Parathyroid adenoma (tissue), 2 donors: ENCODE data around the gene SCN2A.

ENCODE experiments used
- H2AFZ ChIP-seq: fragments of 300-600 bp; sonication (generic); one replicate; pipeline ENCODE4 v1.7.0; 2017; ENCODE audit warnings: antibody characterized with exemption, mild to moderate bottlenecking
- H3K27ac ChIP-seq: fragments of 300-600 bp; sonication (generic); one replicate; pipeline ENCODE4 v1.7.0; 2017
- H3K27me3 ChIP-seq: fragments of 300-600 bp; sonication (generic); one replicate; pipeline ENCODE4 v1.7.0; 2017; ENCODE audit warnings: low read length; ENCODE audit not compliant: control insufficient read depth, insufficient read depth
- H3K36me3 ChIP-seq: fragments of 300-600 bp; sonication (generic); one replicate; pipeline ENCODE4 v1.7.0; 2017; ENCODE audit warnings: low read length; ENCODE audit not compliant: control insufficient read depth, insufficient read depth
- H3K4me1 ChIP-seq: fragments of 300-600 bp; sonication (generic); one replicate; pipeline ENCODE4 v1.7.0; 2017; ENCODE audit warnings: control low read depth
- H3K4me2 ChIP-seq: fragments of 300-600 bp; sonication (generic); one replicate; pipeline ENCODE4 v1.7.0; 2017; ENCODE audit warnings: low read length
- H3K4me3 ChIP-seq: fragments of 300-600 bp; sonication (generic); one replicate; pipeline ENCODE4 v1.7.0; 2017; ENCODE audit warnings: low read depth, low read length
- H3K79me2 ChIP-seq: fragments of 300-600 bp; sonication (generic); one replicate; pipeline ENCODE4 v1.7.0; 2017; ENCODE audit warnings: control low read depth
- H3K9ac ChIP-seq: fragments of 300-600 bp; sonication (generic); one replicate; pipeline ENCODE4 v1.7.0; 2017; ENCODE audit warnings: mild to moderate bottlenecking
- H3K9me3 ChIP-seq: fragments of 300-600 bp; sonication (generic); one replicate; pipeline ENCODE4 v1.7.0; 2017; ENCODE audit warnings: low read length; ENCODE audit not compliant: control insufficient read depth
- CTCF ChIP-seq: fragments of 300-600 bp; sonication (generic); IDR thresholded peaks from one replicate; pipeline ENCODE4 v1.7.0; 2017; ENCODE audit warnings: antibody characterized with exemption, mild to moderate bottlenecking
- donor health status: primary hyperparathyroidism.

The SCN2A gene

GRCh38 chr2:165277860-165278656, 38.8 kb downstream of the SCN2A start:
- Histone ChIP-seq H3K4me1 (no peaks in the 10 kb centered on the region), H3K4me3 (no peak overlapping the region), H3K9ac (no peak overlapping the region), H3K27me3 (no peaks in the 10 kb centered on the region), H3K9me3 (no peaks in the 10 kb centered on the region), H3K4me2 (no peak overlapping the region), H3K36me3 (no peaks in the 10 kb centered on the region), H3K79me2 (no peaks in the 10 kb centered on the region), H3K27ac (no peak overlapping the region), H2AFZ (no peak overlapping the region)
- TF ChIP-seq CTCF: no peak

GRCh38 chr2:165280356-165280755, 41.1 kb downstream of the SCN2A start:
- no peaks in the 10 kb centered on the region for H3K79me2 ChIP-seq
- H2AFZ ChIP-seq: no peak overlapping the region
- TF ChIP-seq CTCF: no peak
- no peak overlapping the region for H3K9ac ChIP-seq
- H3K4me2 ChIP-seq: no peak overlapping the region
- H3K4me3 ChIP-seq: no peak overlapping the region
- H3K27ac ChIP-seq: no peak overlapping the region
- no peaks in the 10 kb centered on the region for H3K27me3 ChIP-seq
- H3K9me3 ChIP-seq: no peaks in the 10 kb centered on the region
- no peaks in the 10 kb centered on the region for H3K4me1 ChIP-seq
- no peaks in the 10 kb centered on the region for H3K36me3 ChIP-seq

GRCh38 chr2:165281387-165281786, 42.2 kb downstream of the SCN2A start:
- no peaks in the 10 kb centered on the region for H3K9me3 ChIP-seq
- no peak overlapping the region for H3K9ac ChIP-seq
- H3K4me2 ChIP-seq: no peak overlapping the region
- no peaks in the 10 kb centered on the region for H3K79me2 ChIP-seq
- H3K27me3 ChIP-seq: no peaks in the 10 kb centered on the region
- no peak for TF ChIP-seq CTCF
- no peak overlapping the region for H3K4me3 ChIP-seq
- no peak overlapping the region for H3K27ac ChIP-seq
- no peaks in the 10 kb centered on the region for H3K36me3 ChIP-seq
- H2AFZ ChIP-seq: no peak overlapping the region
- H3K4me1 ChIP-seq: no peaks in the 10 kb centered on the region

- Histone ChIP-seq H3K9me3 (no peaks in the 10 kb centered on the region), H3K27me3 (no peaks in the 10 kb centered on the region), H3K4me1 (no peaks in the 10 kb centered on the region), H3K9ac (no peak overlapping the region), H3K4me3 (no peak overlapping the region), H3K4me2 (no peak overlapping the region), H3K27ac (no peak overlapping the region), H3K79me2 (no peaks in the 10 kb centered on the region), H3K36me3 (no peaks in the 10 kb centered on the region), H2AFZ (no peak overlapping the region)
- no peak for TF ChIP-seq CTCF
Measured at GRCh38 chr2:165283342-165283741, 44.1 kb downstream of the SCN2A start.
